A549 (cell line): ENCODE measurements around the gene ANKS4B. TPM values are rescaled to one million over a fixed set of nuclear protein-coding genes. Genes with fewer than 3 reads are reported as not detected.

ENCODE experiments used
- ATAC-seq, 2 experiments: fragments of 200-7000 bp in 1 of 2; fragments of >200 bp in 1 of 2; cut with Nextera tagmentation in 1 of 2; cut with Tn5 transposase in 1 of 2; 3 replicates each; pipeline versions ENCODE4 v1.8.0 to v1.9.1; 2018 to 2020; ENCODE audit warnings: mild to moderate bottlenecking in 1 of 2, moderate library complexity in 1 of 2
- CTCF ChIA-PET: fragments of 300-600 bp; sonication (Branson Sonifier 250); formaldehyde crosslinking; extraction: SDS; loops from one replicate; lab custom pipeline; 2021; ENCODE audit warnings: antibody characterized with exemption, inconsistent platforms; lab: Yijun Ruan, JAX
- POLR2A ChIA-PET: fragments of 350-600 bp; formaldehyde crosslinking; extraction: SDS; loops from one replicate; lab custom pipeline; 2021; ENCODE audit warnings: antibody characterized with exemption, inconsistent platforms; lab: Yijun Ruan, JAX
- DNase-seq, 2 experiments: peaks; one replicate each; pipeline versions ENCODE4 v3.0.0 to v3.0.0-alpha.2; 2011 to 2016; ENCODE audit warnings: low read depth in 1 of 2, low spot score in 1 of 2
- FAIRE-seq: peaks from 2 replicates; lab custom pipeline; 2011; peaks lifted over from hg19 to GRCh38; lab: Jason Lieb, UNC
- H3K27ac ChIP-seq, 2 experiments: fragments of >200 bp; sonication (Bioruptor Twin); formaldehyde crosslinking; 3 replicates each; pipeline ENCODE4 v1.5.1; 2016 to 2017
- H3K4me1 ChIP-seq: fragments of >200 bp; sonication (Bioruptor Twin); formaldehyde crosslinking; 3 replicates; pipeline ENCODE4 v1.6.1; 2016
- H3K4me2 ChIP-seq: fragments of >200 bp; sonication (Bioruptor Twin); formaldehyde crosslinking; 3 replicates; pipeline ENCODE4 v1.6.1; 2016
- H3K4me3 ChIP-seq: fragments of >200 bp; sonication (Bioruptor Twin); formaldehyde crosslinking; 3 replicates; pipeline ENCODE4 v1.5.1; 2016
- H3K9me3 ChIP-seq: fragments of >200 bp; sonication (Bioruptor Twin); formaldehyde crosslinking; 3 replicates; pipeline ENCODE4 v1.6.1; 2016
- CBX8 ChIP-seq: fragments of 200-600 bp; sonication (generic); IDR thresholded peaks from 2 replicates; pipeline ENCODE4 v1.6.1; 2016
- CHD4 ChIP-seq: fragments of 200-600 bp; sonication (generic); IDR thresholded peaks from 2 replicates; pipeline ENCODE4 v1.6.1; 2016; ENCODE audit warnings: antibody characterized with exemption, mild to moderate bottlenecking, borderline replicate concordance
- EHMT2 ChIP-seq: fragments of 200-600 bp; sonication (generic); IDR thresholded peaks from 2 replicates; pipeline ENCODE4 v1.6.1; 2016; ENCODE audit warnings: antibody characterized with exemption, low read depth, mild to moderate bottlenecking, moderate library complexity
- EP300 ChIP-seq, 2 experiments: fragments of >200 bp; sonication (Bioruptor Twin); formaldehyde crosslinking; IDR thresholded peaks; 2 replicates in 1 of 2; 3 replicates in 1 of 2; pipeline ENCODE4 v1.6.1; 2016 to 2017
- ESRRA ChIP-seq: fragments of 150-350 bp; IDR thresholded peaks from 2 replicates; pipeline ENCODE4 v1.6.1; 2014; ENCODE audit warnings: mild to moderate bottlenecking, low read length, borderline replicate concordance
- HEYL ChIP-seq: fragments of 250-450 bp; sonication (Bioruptor Pico); IDR thresholded peaks from 2 replicates; pipeline ENCODE4 v1.8.0; 2021; ENCODE audit warnings: mild to moderate bottlenecking, moderate library complexity
- HOXB13 ChIP-seq: fragments of 250-450 bp; sonication (Bioruptor Pico); IDR thresholded peaks from 2 replicates; pipeline ENCODE4 v1.5.0; 2020; ENCODE audit warnings: low read depth, mild to moderate bottlenecking, moderate library complexity
- JUNB ChIP-seq: fragments of >200 bp; sonication (Bioruptor Twin); formaldehyde crosslinking; IDR thresholded peaks from 2 replicates; pipeline ENCODE4 v1.6.1; 2016
- MYC ChIP-seq: IDR thresholded peaks from 2 replicates; pipeline ENCODE4 v1.6.1; 2012; ENCODE audit warnings: mild to moderate bottlenecking, inconsistent platforms, low read length, improper control_type of control experiment, borderline replicate concordance
- NPAS2 ChIP-seq: fragments of 250-450 bp; sonication (Bioruptor Pico); IDR thresholded peaks from 2 replicates; pipeline ENCODE4 v1.8.0; 2022; ENCODE audit warnings: mild to moderate bottlenecking, moderate library complexity, borderline replicate concordance
- NR3C1 ChIP-seq: fragments of >200 bp; sonication (Bioruptor Twin); formaldehyde crosslinking; IDR thresholded peaks from 3 replicates; pipeline ENCODE4 v1.6.1; 2017
- PHF8 ChIP-seq: fragments of 200-600 bp; sonication (generic); IDR thresholded peaks from 2 replicates; pipeline ENCODE4 v1.6.1; 2016; ENCODE audit warnings: low read depth, mild to moderate bottlenecking, antibody characterized with exemption, moderate library complexity, borderline replicate concordance
- POLR2A ChIP-seq: IDR thresholded peaks from 2 replicates; pipeline ENCODE4 v1.6.1; 2012; ENCODE audit warnings: mild to moderate bottlenecking, low read length
- RARB ChIP-seq: fragments of 250-450 bp; sonication (Bioruptor Pico); IDR thresholded peaks from 2 replicates; pipeline ENCODE4 v1.8.0; 2021; ENCODE audit warnings: mild to moderate bottlenecking, moderate library complexity
- RNF2 ChIP-seq: fragments of 200-600 bp; sonication (generic); IDR thresholded peaks from 2 replicates; pipeline ENCODE4 v1.6.1; 2016; ENCODE audit warnings: low read depth, mild to moderate bottlenecking, antibody characterized with exemption, moderate library complexity, borderline replicate concordance
- SMC3 ChIP-seq: fragments of >200 bp; sonication (Bioruptor Twin); formaldehyde crosslinking; IDR thresholded peaks from 3 replicates; pipeline ENCODE4 v1.6.1; 2018; ENCODE audit warnings: inconsistent platforms
- TFCP2L1 ChIP-seq: fragments of 250-450 bp; sonication (Bioruptor Pico); IDR thresholded peaks from 2 replicates; pipeline ENCODE4 v1.5.0; 2021; ENCODE audit warnings: mild to moderate bottlenecking
- ZC3H11A ChIP-seq: fragments of 450-650 bp; IDR thresholded peaks from 2 replicates; pipeline ENCODE4 v1.6.1; 2014; ENCODE audit warnings: antibody characterized with exemption, mild to moderate bottlenecking
- ZNF302 ChIP-seq: fragments of 250-450 bp; sonication (Bioruptor Pico); IDR thresholded peaks from 2 replicates; pipeline ENCODE4 v1.9.0; 2021; ENCODE audit warnings: inconsistent platforms, mild to moderate bottlenecking, moderate library complexity
- ZSCAN20 ChIP-seq: fragments of 250-450 bp; sonication (Bioruptor Pico); IDR thresholded peaks from 2 replicates; pipeline ENCODE4 v1.8.0; 2022; ENCODE audit warnings: mild to moderate bottlenecking, moderate library complexity
- WGBS: methylation state at CpG from one replicate; pipeline ENCODE4 v1.1.6; 2017; ENCODE audit errors: missing lambda C conversion rate; 5-methylcytosine and 5-hydroxymethylcytosine counted together
- polyA plus RNA-seq, 4 experiments: library from polyadenylated mRNA; depleted of rRNA in 3 of 4; stranded (reverse); fragments of >200 nt; fragmentation: RNase III in 1 of 4; extraction: RNeasy Plus Mini Kit Qiagen cat#74134 plus additional on column Dnase treatment in 1 of 4; gene quantifications; 2 replicates in 3 of 4; 3 replicates in 1 of 4; pipeline ENCODE4 v1.2.3, GENCODE V29; 2011 to 2017
- TF ChIP-seq, protein P1 (sequence below): fragments of 250-450 bp; sonication (Bioruptor Pico); IDR thresholded peaks from 2 replicates; pipeline ENCODE4 v1.5.0; 2020; ENCODE audit warnings: low read depth, mild to moderate bottlenecking, moderate library complexity
- TF ChIP-seq, protein P2 (sequence below): fragments of >200 bp; sonication (Bioruptor Twin); formaldehyde crosslinking; IDR thresholded peaks from 2 replicates; pipeline ENCODE4 v1.6.1; 2016
- TF ChIP-seq, protein P3 (sequence below): IDR thresholded peaks from 2 replicates; pipeline ENCODE4 v1.6.1; 2012
- TF ChIP-seq, protein P4 (sequence below): fragments of >200 bp; sonication (Bioruptor Twin); formaldehyde crosslinking; IDR thresholded peaks from 3 replicates; pipeline ENCODE4 v1.5.1; 2016
- TF ChIP-seq, protein P5 (sequence below): fragments of >200 bp; sonication (Bioruptor Twin); formaldehyde crosslinking; IDR thresholded peaks from 3 replicates; pipeline ENCODE4 v1.6.1; 2016

Gene ANKS4B
- polyA plus RNA-seq, 2 of the 4 experiments (the other 2 are of a cell fraction): 0.27 to 1.8 TPM

DNA sequence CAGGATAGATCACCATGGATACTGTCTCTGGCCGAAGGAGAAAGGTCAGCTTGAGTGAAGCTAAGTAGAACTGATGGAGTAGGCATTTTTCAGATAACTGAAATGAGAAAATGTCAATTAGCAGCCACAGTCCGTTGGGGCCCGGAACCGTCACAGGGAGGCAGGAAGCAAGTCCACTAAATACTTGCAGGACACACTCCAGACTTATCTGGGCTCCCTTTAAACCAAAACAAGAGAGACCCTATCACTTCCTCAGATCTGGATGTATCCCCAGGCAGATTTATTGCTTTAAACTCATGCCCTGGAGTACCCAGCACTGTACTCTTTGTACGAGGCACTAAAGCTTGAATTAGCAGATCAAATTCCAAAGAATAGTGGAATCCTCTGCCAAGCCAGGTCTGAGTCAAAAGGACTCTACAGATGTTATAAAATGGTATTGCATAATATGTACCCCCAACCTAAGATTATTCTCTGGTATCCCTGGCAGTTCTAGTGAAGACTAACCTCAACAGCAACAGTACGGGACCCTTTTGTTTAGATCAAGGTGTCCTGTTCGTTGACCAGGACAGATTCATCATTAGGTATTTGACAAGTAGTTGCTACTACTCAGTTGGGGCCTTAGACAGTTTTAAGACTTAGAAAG is 30.2 kb upstream of the ANKS4B start:
- POLR2A ChIA-PET: no interaction called here
- TF ChIP-seq POLR2A (no peak), ZC3H11A (no peak), CBX8 (no peak)
- TF ChIP-seq, all 56 proteins: peak for 0
- no peak for ATAC-seq
- WGBS: 72% methylated on average over 7 of the region's 7 CpGs
- H3K4me2 ChIP-seq: no peak overlapping the region
- H3K27ac ChIP-seq: no peak overlapping the region
- FAIRE-seq: no peak
- no peak for DNase-seq
- H3K9me3 ChIP-seq: no peaks in the 10 kb centered on the region
- CTCF ChIA-PET: interaction anchor here (1.3 to 6.1 kb wide), 5 partner anchors 14 to 97 kb away, joined by 3 to 48 read pairs (median 5); partner anchors contain the start of gene CRYM
- H3K4me3 ChIP-seq: no peak overlapping the region
- H3K4me1 ChIP-seq: no peaks in the 10 kb centered on the region

DNA sequence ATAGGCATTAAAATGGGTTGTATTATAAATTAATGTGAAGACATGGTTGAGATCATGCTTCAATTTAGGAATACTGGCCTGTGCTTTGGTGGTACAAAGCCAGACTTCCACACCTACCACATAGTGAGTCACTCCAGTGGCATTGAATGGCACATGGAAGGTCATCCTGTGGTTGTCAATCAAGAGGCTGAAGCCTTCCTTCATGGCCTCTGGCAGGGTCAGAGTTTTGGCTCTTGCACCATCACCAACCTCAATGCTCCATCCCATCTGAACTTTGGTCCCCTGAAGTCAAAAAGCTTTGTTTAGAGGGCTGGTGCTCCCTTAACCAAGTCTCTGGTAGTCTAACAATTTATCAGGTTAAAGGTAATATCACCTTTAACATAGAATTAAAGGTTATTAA is 28.2 kb upstream of the ANKS4B start:
- DNase-seq (no peak), ATAC-seq (no peak), FAIRE-seq (no peak)
- no peaks in the 10 kb centered on the region for H3K4me1 ChIP-seq
- ChIA-PET POLR2A (no interaction called here), CTCF (no interaction called here)
- no peak overlapping the region for H3K4me2 ChIP-seq
- H3K9me3 ChIP-seq: no peaks in the 10 kb centered on the region
- no peak overlapping the region for H3K4me3 ChIP-seq
- H3K27ac ChIP-seq: no peak overlapping the region
- TF ChIP-seq JUNB: no peak
- no peak for TF ChIP-seq PHF8
- no peak for TF ChIP-seq HEYL (CRISPR knock-in tag)
- no peak for TF ChIP-seq ZSCAN20 (CRISPR knock-in tag)

DNA sequence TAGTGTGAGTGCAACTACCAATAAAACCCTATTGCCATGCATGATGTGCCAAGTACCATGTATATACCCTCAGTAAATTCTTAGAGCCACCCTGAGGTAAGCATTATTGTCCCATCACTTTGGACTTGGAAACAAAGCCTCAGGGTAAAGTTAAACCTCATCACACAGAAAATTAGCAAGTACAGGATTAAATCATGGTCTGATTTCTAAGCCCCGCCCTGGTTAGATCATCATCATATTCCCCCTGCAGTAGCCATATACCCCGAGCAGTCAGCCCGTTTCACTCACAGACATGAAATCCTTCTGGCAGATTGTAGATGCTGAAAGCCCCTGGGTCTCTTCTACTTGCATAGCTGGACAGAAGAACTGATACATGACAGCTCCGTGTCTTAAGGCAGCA is 26.9 kb upstream of the ANKS4B start:
- no peak for ATAC-seq
- TF ChIP-seq, protein P1, sequence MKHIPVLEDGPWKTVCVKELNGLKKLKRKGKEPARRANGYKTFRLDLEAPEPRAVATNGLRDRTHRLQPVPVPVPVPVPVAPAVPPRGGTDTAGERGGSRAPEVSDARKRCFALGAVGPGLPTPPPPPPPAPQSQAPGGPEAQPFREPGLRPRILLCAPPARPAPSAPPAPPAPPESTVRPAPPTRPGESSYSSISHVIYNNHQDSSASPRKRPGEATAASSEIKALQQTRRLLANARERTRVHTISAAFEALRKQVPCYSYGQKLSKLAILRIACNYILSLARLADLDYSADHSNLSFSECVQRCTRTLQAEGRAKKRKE (CRISPR knock-in tag): no peak
- TF ChIP-seq, protein P2, sequence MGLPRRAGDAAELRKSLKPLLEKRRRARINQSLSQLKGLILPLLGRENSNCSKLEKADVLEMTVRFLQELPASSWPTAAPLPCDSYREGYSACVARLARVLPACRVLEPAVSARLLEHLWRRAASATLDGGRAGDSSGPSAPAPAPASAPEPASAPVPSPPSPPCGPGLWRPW: no peak
- no peak for TF ChIP-seq ESRRA
- TF ChIP-seq, protein P3, sequence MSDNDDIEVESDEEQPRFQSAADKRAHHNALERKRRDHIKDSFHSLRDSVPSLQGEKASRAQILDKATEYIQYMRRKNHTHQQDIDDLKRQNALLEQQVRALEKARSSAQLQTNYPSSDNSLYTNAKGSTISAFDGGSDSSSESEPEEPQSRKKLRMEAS: no peak
- TF ChIP-seq, protein P4, sequence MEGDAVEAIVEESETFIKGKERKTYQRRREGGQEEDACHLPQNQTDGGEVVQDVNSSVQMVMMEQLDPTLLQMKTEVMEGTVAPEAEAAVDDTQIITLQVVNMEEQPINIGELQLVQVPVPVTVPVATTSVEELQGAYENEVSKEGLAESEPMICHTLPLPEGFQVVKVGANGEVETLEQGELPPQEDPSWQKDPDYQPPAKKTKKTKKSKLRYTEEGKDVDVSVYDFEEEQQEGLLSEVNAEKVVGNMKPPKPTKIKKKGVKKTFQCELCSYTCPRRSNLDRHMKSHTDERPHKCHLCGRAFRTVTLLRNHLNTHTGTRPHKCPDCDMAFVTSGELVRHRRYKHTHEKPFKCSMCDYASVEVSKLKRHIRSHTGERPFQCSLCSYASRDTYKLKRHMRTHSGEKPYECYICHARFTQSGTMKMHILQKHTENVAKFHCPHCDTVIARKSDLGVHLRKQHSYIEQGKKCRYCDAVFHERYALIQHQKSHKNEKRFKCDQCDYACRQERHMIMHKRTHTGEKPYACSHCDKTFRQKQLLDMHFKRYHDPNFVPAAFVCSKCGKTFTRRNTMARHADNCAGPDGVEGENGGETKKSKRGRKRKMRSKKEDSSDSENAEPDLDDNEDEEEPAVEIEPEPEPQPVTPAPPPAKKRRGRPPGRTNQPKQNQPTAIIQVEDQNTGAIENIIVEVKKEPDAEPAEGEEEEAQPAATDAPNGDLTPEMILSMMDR: no peak
- no peak for TF ChIP-seq HOXB13 (CRISPR knock-in tag)
- TF ChIP-seq ZNF302 (CRISPR knock-in tag): no peak
- no peak for TF ChIP-seq TFCP2L1 (CRISPR knock-in tag)
- TF ChIP-seq RARB (CRISPR knock-in tag): no peak
- TF ChIP-seq, protein P5, sequence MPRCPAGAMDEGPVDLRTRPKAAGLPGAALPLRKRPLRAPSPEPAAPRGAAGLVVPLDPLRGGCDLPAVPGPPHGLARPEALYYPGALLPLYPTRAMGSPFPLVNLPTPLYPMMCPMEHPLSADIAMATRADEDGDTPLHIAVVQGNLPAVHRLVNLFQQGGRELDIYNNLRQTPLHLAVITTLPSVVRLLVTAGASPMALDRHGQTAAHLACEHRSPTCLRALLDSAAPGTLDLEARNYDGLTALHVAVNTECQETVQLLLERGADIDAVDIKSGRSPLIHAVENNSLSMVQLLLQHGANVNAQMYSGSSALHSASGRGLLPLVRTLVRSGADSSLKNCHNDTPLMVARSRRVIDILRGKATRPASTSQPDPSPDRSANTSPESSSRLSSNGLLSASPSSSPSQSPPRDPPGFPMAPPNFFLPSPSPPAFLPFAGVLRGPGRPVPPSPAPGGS: no peak
- TF ChIP-seq CHD4: no peak
- no peak for TF ChIP-seq NPAS2 (CRISPR knock-in tag)
- TF ChIP-seq MYC: no peak
- TF ChIP-seq SMC3: no peak
- TF ChIP-seq RNF2: no peak
- no peak for TF ChIP-seq EHMT2
- no peak for TF ChIP-seq EP300 (IDR thresholded peaks at IDR 0.05)
- TF ChIP-seq NR3C1: no peak
- Histone ChIP-seq H3K4me2 (no peak overlapping the region), H3K4me1 (no peaks in the 10 kb centered on the region), H3K9me3 (no peaks in the 10 kb centered on the region), H3K4me3 (no peak overlapping the region), H3K27ac (no peak overlapping the region)
- no peak for FAIRE-seq
- DNase-seq: no peak
- ChIA-PET POLR2A (no interaction called here), CTCF (interaction anchor here (0.9 to 2.1 kb wide), 2 partner anchors 10 to 18 kb away, joined by 5 to 11 read pairs; no protein-coding TSS in a partner anchor)
- WGBS: 72% methylated on average over 4 of the region's 4 CpGs
